HG02798 (cell line): ENCODE measurements around the gene ANO8.

Experiments
- ATAC-seq: cut with Tn5 transposase; IDR thresholded peaks from one replicate; pipeline ENCODE4 v1.9.1; 2021; ENCODE audit warnings: mild to moderate bottlenecking; ENCODE audit not compliant: unreplicated experiment, poor library complexity

Gene ANO8

DNA sequence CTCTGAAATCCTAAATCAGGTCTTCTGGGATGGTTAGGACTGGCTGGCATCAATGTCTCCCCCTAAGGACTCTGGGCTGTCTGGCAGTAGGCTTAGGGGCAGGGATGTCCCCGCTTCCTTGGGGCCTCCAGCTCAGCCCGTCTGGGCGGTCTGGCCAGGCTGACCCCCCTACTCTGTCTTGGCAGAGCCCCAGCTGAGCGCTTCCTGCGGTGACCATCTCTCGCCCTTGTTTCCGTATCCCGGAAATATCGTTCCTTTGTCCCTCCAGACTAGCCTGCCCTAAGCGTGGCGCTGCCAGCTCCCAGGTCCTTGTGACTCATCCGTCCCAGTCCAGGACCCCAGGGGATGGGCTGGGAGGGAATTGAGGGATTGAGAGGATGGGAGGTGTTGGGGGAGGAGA, 14.0 kb upstream of the ANO8 start:
- no peak for ATAC-seq

DNA sequence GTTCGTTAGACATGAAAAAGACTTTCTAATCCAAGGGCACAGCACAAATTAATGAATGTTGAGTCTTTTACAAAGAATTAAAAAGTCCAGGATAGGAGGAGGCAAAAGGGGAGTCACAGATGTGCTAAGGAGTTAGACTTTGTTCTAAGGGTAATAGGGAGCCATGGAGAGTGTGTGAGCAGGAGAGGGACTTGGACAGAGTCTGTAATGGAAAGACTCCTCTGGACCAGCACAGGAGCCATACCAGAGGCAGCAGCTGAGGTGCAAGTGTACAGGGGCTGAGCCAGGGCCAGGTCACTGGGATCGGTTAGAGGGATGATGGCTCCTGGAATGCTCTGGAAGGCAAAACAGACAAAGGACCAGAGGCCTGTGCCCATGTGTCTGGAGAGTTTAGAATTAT, 13.2 kb upstream of the ANO8 start:
- no peak for ATAC-seq

DNA sequence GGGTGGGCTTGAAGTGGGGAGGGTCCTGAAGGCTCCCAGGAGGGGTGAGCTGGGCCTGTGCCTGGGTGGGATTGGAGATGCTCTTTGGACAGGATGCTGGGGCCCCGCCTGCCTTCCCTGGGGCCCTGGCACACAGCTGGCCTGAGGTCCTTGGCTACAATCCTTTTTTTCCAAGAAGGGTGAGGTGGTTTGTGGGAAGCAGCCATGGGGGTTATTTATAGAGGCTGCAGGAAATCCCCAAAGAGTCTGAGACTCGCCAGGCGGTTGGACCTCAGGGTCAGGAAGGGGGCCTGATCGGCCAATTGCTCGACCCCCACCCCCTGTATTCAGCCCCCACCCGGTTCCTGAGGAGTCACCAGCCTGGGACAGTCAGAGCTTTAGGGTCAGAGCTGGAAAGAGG, 12.7 kb upstream of the ANO8 start:
- no peak for ATAC-seq

DNA sequence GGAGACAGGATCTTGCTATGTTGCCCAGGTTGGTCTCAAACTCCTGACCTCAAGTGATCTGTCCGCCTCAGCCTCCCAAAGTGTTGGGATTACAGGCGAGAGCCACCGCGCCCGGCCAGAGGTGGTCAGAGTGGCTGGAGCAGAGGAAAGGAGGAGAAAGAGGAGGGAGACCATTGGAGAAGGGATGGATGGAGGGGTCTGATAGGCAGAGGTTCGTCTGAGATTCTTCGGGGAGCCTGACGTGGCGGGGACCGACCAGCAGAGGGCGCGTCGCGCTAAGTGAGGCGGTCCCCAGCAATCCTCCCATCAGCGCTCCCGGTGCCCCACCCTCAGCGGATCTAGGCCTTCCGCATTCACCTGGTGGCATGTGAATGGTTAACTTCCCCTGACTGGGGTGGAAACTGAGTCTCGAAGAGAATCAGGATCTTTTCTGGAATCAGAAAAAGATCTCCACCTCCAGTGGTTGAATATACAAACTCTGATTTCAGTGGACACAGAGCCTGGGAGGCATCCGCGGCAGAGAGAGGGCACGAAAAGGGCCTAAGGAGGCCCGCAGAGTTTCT, 11.5 kb upstream of the ANO8 start:
- peak; percentile 71 for ATAC-seq

DNA sequence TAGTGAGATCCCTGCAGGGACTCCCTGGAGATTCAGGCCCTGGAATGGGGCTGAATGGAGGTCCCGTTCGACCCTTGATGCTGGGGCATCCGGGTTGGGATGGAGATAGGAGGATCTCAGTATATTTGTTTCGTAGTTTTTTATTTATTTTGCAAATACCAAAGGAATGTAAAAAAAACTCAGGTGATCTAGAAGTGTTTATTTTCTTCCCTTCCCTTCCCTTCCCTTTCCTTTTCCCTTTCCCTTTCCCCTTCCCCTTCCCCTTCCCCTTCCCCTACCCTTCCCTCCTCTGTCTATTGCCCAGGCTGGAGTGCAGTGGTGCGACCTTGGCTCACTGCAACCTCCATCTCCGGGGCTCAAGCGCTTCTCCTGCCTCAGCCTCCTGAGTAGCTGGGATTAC, 7.2 kb upstream of the ANO8 start:
- no peak for ATAC-seq

DNA sequence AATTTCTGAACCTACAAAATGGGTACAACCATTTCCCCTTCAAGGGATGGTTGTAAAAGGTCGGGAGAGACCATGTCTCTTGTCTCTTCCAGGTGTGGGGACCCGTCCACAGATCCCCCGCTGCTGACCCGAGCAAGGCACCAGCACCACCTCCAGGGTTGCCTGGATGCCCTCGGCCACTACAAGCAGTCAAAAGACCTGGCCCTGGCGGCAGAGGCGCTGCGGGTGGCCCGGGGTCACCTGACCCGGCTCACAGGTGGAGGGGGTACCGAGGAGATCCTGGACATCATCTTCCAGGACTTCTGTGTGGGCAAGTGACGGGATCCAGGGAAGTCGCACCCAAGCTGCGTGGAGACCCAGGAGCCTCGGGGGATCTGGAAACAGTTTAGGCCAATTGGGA, 6.7 kb upstream of the ANO8 start:
- no peak for ATAC-seq

DNA sequence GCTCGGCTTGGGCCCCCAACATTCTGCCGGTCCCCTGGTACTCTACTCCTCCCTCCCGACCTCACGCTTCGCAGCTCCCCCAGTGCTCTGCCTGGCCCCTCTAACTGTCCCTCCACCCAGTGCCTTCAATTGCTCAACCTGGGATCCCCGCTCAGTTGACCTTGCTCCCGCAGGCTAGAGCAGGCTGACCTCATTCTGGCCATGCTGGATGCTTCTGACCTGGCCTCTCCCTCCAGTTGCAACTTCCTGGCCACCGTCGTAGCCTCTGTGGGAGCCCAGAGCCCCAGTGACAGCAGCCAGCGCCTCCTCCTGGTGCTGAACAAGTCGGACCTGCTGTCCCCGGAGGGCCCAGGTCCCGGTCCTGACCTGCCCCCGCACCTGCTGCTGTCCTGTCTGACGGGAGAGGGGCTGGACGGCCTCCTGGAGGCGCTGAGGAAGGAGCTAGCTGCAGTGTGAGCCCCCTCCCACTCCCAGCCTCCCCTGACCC, 6.3 kb upstream of the ANO8 start:
- no peak for ATAC-seq

DNA sequence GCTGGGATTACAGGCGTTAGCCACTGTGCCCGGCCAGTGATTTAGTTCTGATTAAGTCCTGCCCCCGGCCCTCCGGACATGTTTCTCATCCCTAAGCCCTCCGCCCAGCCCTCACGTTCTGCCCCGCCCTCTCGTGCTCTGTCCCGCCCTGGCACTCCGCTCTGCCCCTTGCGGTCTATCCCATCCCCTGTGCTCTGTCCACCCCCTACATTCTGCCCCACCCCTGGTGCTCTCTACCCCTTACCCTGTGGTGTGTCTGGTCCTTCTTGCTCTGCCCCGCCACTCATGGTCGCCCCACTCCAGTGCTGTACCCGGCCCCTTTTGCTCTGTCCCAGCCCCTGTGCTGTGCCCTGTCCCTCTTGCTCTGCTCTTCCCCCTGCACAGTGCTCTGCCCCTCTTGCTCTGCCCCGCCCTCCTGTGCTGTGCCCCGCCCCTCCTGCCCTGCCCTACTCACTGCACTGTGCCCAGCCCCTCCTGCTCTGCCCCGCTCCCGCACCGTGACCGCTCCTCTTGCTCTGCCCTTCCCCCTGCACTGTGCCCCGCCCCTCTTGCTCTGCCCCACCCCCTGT, 5.7 kb upstream of the ANO8 start:
- ATAC-seq, result no peak

DNA sequence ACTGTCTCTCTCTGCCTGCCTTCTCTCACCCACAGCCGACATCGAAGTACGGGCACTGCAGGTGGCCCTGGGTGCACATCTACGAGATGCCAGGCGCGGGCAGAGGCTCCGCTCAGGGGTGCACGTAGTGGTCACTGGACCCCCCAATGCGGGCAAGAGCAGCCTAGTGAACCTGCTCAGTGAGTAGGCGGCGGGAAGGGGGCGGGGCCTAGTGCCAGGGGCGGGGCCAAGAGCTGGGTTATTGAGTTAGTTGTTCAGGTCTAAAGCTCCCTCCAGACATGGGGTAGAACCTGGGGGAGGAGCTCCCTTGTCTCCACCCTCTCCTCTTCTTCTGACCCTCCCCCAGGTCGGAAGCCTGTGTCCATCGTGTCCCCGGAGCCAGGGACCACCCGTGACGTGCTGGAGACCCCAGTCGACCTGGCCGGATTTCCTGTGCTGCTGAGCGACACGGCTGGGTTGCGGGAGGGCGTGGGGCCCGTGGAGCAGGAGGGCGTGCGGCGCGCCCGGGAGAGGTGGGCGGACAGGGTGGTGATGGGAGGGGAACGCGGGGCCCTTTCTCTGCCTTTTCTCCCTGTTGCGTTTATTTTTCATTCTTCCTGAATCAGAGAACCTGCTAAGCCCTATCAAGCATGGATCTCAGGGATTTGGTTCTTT, 4.6 kb upstream of the ANO8 start:
- no peak for ATAC-seq

DNA sequence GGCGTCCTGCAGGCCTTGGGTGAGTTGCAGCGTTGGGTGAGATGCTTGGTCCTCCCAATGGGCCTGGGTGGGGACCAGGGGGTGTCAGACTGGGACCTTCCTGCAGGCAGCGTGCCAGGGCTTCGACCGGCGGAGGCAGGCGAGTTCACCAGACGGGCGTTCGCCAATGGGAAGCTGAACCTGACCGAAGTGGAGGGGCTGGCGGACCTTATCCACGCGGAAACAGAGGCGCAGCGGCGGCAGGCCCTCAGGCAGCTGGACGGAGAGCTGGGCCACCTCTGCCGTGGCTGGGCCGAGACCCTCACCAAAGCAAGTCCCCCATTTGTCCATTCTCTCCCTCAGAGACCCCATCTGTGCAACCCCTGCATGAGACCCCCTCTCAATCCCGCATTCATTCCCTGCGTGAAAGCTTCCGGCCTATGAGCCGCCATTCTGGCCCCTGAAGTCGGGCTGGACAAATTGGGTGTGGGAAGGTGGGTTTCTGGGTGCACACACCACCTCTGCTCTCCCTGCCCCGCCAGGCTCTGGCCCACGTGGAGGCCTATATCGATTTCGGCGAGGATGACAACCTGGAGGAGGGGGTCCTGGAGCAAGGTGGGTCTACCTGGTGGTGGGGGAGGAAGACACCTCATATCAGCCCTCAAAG, 3.9 kb upstream of the ANO8 start:
- ATAC-seq, result no peak

DNA sequence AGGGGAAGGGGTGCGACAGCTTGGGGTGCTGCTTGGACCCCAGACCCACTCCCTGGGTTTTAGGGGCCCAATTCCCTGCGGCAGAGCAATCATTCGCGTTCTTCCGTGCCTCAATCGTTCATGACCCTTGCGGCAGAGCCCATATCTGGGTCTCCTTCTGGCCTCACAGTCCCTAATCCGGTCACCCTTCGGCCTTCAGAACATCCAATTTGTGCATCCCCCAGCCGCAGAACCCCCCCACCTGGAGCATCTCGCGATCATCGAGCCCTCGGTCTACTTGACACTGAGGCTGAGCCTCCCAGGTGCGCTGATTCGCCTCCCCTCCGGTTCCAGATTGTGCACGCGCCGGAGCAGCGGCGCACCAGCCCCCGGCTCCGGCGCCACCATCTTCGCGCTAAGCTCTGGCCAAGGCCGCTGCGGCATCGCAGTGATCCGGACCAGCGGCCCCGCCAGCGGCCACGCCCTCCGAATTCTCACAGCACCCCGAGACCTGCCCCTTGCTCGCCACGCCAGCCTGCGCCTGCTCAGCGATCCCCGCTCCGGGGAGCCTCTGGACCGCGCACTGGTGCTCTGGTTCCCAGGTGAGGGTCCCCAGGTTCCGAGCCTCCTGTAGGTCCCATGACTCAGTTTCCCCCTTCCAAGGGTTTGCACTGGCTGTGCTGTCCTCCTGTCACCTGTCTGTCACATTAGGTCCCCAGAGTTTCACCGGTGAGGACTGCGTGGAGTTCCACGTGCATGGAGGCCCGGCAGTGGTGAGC, 3.2 kb upstream of the ANO8 start:
- no peak for ATAC-seq

DNA sequence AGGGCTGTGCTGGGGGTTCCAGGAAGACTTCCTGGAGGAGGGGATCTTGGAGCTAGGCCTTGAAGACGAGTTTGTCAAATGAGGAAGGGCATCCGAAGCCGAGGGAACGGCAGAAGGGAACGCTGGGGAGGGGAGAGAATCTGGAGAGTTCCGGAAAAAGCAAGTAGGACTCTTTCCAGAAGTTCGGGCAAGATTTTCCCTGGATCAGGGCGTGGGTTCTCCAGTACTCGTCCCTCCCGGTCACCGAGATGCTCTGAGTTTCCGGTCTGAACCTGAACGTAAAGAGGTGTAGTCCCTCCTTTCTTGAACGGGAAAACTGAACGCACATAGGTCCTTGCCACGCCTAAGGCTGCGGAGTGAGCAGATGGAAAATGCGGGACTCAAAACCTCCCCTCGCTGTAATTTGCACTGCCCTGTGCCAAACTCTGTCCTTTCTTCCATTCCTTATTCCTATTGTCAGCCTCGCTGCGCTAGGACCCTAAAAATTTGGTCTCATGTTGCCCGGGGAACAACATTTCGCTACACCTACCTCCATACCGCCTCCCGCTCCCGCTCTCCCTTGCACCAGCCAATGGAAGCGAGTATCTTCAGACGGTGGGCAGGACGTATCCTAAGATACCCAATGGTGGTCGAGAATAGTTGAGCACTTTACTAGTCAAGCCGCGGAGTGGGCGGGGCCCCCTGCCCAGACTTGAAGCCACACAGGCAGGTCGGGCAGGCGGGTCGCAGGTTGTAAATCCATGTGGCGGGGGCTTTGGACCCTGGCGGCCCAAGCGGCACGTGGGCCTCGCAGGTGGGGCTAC, 2.4 kb upstream of the ANO8 start, which contains the start of gene GTPBP3:
Gene GTPBP3, plus strand, starts transcription at position 682 of the 803 bp plus-strand sequence. Its CDS starts 59 bp downstream, at position 741.
- ATAC-seq, result peak; percentile 87

DNA sequence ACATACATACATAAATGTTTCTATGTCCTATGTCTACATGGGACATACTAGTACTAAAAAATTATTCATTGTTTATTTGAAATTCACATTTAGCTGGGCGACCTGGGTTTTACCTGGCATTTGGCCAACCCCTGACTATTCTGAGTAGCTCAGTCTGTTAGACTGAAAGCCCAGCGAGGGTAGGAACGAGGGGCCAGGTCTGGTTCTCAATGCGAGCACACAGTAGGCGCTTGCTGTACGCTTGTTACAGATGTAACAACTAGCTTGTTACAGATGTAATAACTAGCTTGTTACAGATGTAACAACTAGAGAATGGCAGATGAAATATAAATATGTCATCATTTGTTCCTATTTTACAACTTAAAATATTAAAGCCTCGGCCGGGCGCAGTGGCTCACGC, 920 bp upstream of the ANO8 start:
- no peak for ATAC-seq

DNA sequence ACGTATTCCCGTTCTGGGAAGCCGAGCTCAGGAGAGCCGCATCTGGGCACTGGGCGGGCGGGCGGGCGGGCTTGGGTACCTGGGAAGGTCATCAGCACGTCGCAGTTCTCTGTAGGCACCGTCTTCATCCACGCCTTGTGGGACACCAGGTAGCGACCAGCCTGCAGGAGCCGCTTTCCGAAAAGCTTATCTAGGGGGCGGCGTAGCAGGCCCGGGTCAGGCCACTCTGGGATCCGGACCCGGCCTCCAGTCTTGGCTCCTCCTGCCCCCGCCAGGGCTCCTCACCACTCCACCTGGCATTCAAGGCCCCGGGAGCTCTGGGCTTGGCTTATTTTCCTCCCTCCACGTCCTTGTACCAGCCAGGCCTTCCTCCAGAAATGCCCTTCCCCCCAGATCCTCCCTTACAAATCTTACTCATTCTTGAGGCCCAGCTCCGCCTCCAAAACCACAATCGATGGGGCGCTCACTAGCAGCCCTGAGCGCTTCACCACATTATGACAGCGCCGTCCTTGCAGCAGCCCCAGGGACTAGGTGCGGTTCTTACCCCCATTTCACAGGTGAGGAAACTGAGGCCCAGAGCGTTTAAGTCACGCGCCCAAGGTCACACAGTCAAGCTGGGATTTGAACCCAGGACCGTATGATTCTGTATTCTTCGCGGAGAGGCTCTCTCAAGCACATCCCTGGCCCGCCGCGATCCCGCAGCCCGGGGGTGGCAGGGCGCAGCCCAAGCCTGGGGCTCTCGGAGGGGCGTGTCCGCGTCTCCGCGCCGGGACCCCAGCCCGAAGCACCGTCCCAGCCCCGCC, 843 bp downstream of the ANO8 start:
- ATAC-seq, result no peak

DNA sequence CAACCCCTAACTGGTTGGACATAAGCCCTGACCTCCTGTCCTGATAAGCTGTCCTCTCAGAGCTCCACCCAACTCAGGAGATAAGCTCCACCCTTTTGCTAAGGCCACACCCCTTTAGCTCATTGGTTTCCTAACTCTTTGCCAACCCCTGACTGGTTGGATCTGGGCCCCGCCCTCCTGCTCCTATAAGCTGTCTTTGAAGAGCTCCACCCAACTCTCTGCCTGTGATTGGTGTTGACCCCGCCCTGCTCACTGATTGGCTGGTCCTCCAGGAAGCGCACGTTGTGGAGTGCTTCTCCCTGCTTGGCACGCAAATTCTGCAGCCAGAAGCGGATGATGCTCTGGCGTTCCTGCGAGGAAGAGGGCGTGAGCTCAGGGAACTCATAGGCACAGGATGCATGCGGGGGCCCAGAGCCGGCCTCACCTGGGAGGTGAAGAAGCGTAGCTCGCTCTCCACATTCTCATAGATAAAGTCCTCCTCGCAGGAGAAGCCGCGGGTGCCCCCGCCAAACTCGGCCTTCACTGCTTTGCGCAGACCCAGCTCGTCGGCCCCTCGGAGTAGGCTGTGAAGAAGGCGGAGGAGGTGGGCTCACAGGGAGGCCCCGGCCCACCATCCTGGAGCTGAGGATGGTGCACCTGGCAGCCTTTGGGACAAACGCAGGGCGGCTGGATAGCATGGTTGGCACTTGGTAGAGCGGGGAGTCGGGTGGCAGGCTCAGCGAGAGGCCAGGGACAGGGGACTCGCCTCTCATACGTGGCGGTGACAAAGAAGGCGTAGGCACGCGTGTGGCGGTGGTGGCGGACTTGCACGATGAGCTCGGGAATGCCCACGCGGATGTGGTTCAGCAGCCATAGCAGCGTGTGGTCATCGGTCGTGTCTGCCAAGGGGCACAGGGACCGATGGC, 1.7 kb downstream of the ANO8 start:
- ATAC-seq, result no peak

DNA sequence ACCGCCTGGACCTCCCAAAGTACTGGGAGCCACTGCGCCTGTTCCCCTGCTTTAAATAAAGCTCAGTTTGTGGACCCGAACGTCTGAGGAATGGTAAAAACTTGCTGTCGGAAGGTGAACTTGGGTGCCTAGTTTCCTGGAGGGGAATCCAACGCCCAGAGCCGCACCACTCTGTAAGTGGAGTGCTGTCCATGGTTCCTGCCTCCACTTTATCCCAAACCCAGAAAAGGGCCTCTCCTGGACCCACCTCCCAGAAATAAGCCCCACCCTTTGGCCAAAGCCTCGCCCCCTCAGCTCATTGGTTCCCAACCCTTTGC, 2.3 kb downstream of the ANO8 start:
- ATAC-seq, result no peak

DNA sequence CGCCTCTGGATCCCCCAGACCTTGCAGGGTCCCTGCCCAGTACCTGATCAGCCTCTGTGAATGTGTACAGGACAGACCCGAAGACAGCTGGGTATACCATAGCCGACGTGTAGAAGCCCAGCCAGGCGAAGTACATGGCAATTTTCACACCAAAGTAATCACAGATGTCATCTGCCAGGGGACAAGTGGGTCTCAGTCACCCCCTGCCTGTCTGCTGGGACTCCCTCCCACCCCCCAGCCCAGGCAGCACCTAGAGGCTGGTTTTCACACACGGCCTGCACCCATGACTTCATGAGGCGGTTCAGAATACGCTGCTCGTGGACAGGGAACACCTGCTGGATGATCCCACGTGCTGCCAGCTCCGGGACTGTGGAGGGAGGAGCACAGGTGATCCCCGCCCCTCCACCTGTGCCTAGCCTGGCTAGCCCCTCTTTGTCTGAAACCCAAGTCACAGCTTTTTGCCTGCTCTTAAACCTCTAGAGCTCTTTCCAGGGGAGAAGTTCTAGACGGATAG, 3.6 kb downstream of the ANO8 start:
- no peak for ATAC-seq
